Measurements from ENCODE around the gene CCM2. TPM values are rescaled to one million over a fixed set of nuclear protein-coding genes. Genes with fewer than 3 reads are reported as not detected.
A peak's percentile ranks its signal among the peaks of the same experiment; 100 is the strongest.

Gene CCM2
- 10 to 100 TPM; 41.1 to 46.3 (median 44.0) TPM for total RNA-seq

DNA sequence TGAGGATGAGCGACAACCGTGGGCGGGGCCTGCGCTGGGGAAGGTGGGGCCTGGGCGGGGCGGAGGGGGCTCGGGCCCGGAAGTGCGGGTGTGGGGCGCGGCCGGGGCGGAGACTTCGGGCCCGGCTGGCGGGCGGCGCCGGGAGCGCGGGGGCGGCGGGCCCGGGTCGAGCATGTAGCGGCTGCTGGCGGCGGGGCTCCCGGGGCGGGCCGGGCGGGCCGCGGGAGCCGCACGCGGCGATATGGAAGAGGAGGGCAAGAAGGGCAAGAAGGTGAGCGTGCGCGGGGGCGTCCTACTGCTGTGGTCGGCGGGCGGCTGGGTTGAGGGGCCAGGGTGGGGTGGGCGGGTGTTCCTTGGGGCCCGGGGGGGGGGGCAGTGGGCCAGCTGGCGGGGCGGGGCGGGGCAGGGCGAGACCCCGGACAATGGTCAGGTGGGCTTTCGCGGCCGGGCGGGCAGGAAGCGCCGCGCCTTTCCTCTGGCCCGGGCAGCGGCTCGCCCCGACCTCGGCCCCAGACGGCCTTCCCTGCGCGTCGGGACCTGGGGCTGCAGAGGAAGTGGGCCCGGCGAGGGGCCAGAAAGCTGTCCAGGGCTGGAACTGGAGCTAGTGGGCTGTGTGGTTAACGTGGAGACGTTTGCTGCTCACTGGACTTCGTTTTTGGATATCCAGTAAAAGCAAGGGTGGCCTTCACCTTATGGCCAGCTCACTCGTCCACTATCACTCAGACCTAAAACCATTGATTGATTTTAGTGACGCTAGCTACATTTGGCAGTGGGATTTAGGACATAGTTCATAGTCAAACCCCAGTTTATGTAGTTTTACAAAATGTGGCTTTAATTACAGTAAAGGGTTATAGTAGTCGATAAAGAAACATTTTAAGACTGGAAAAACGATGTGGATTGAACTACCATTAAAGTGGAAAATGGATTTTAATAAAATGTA, at the start of gene CCM2:
Gene CCM2 (plus strand): TSS at position 109 of the 940 bp plus-strand sequence. CDS start 133 bp downstream, at position 242.
- Histone ChIP-seq H3K4me1 (peaks cover 0 to 33% (median 15%) of the 10 kb centered on the region in 4 donors), H3K4me3 (peak within 1 kb of the TSS; percentile 66 to 91 (median 80)), H3K27ac (peak within 1 kb of the TSS; percentile 88 to 94 (median 93)), H3K9me3 (no peaks in the 10 kb centered on the region), H3K27me3 (no peaks in the 10 kb centered on the region), H3K36me3 (no peaks in the 10 kb centered on the region)
- peak in 1 of 2 donors; percentile 43 for TF ChIP-seq POLR2A (IDR thresholded peaks at IDR 0.05)
- TF ChIP-seq, protein P1, sequence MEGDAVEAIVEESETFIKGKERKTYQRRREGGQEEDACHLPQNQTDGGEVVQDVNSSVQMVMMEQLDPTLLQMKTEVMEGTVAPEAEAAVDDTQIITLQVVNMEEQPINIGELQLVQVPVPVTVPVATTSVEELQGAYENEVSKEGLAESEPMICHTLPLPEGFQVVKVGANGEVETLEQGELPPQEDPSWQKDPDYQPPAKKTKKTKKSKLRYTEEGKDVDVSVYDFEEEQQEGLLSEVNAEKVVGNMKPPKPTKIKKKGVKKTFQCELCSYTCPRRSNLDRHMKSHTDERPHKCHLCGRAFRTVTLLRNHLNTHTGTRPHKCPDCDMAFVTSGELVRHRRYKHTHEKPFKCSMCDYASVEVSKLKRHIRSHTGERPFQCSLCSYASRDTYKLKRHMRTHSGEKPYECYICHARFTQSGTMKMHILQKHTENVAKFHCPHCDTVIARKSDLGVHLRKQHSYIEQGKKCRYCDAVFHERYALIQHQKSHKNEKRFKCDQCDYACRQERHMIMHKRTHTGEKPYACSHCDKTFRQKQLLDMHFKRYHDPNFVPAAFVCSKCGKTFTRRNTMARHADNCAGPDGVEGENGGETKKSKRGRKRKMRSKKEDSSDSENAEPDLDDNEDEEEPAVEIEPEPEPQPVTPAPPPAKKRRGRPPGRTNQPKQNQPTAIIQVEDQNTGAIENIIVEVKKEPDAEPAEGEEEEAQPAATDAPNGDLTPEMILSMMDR (IDR thresholded peaks at IDR 0.05) = no peak
- WGBS, 2 donors = 1% methylated on average over 7 to 28 of the region's 77 CpGs
- DNase-seq (ENCODE audit: low spot score in 2 of 2) = no peak

DNA sequence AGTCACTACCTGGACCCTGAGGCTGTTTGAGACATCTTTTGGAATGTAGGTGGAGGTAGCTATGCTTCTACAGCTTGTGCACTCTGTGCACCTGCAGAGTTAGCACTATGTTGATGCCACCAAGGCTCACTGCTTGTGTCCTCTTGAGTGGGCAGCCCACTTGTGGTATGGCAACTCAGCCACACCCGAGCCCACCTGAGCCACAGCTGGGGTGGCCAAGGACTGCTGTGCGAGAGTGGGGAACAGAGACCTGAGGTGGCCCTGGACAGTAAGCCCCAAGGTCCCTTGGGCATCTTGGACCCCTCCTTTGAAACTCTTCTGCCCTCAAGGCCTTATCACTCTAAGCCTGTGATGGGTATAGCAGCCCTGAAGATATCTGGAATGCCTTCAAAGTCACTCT, 46.8 kb upstream of the CCM2 start:
- no peaks in the 10 kb centered on the region for H3K27me3 ChIP-seq
- H3K36me3 ChIP-seq = no peaks in the 10 kb centered on the region
- DNase-seq (ENCODE audit: low spot score in 2 of 2) = no peak
- H3K4me1 ChIP-seq = no peaks in the 10 kb centered on the region
- no peaks in the 10 kb centered on the region for H3K9me3 ChIP-seq
- no peak overlapping the region for H3K27ac ChIP-seq
- WGBS, 2 donors = 96 to 100% methylated on average over 2 of the region's 2 CpGs
- no peak overlapping the region for H3K4me3 ChIP-seq
- TF ChIP-seq EP300 (IDR thresholded peaks at IDR 0.05) (no peak), POLR2A (IDR thresholded peaks at IDR 0.05) (no peak)
- TF ChIP-seq, protein P1 (IDR thresholded peaks at IDR 0.05) = no peak

DNA sequence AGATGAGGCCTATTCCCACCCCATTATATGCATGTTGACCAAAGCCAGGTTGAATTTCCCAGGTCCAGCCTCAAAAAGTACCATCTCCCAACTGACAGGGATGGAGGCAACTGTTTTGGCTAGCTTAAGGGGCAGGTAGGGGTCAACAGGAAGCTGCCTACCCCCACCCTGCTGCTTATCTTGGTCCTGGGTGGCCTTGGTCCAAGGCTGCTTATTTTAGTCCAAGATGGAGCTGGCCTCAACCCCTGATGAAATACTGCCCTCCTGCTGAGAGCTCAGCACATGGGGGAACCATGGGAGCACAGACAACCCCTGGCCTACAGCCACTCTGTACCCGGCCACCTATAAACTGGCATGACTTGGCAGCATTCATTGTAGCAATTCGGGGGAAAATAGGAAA, 44.3 kb upstream of the CCM2 start:
- Histone ChIP-seq H3K36me3 (no peaks in the 10 kb centered on the region), H3K27me3 (no peaks in the 10 kb centered on the region), H3K9me3 (no peaks in the 10 kb centered on the region), H3K4me1 (no peaks in the 10 kb centered on the region), H3K27ac (no peak overlapping the region), H3K4me3 (no peak overlapping the region)
- no peak for TF ChIP-seq EP300 (IDR thresholded peaks at IDR 0.05)
- TF ChIP-seq, protein P1 (IDR thresholded peaks at IDR 0.05) = no peak
- TF ChIP-seq POLR2A (IDR thresholded peaks at IDR 0.05) = no peak
- WGBS, 2 donors = 69 to 73% methylated on average over 2 of the region's 2 CpGs
- DNase-seq (ENCODE audit: low spot score in 2 of 2) = no peak

DNA sequence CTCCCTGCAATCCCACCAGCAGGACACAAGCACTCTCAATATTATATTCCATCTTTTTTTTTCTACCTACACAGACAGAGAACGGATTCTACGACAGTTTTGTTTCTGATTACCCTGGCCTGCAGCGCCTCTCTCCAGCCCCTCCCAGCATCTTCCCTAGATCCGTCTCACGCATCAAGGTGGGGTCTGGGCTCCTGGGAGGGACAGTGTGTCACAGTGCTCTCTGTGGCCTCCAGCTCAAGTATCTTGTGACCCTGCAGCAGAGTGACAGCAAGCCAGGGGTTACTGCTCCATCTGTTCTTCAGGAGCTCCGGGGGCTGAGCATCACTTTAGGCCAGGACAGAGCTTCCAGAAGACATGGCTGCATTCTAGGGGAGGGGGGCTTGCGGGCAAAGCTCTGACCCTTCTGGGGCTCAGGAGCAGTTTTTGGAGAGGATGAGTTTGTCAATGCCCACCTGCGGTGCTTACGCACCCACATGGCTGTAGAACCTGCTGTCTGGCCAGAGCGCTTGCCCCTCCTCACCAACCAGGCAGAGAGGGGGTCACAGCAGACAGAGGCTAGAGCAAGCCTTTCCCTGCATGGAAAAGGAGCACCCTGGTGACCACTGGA, 43.7 kb upstream of the CCM2 start:
- H3K27me3 ChIP-seq = no peaks in the 10 kb centered on the region
- no peak overlapping the region for H3K4me3 ChIP-seq
- 85 to 89% methylated on average over 10 of the region's 10 CpGs for WGBS, 2 donors
- no peaks in the 10 kb centered on the region for H3K4me1 ChIP-seq
- no peaks in the 10 kb centered on the region for H3K9me3 ChIP-seq
- no peak for DNase-seq (ENCODE audit: low spot score in 2 of 2)
- no peaks in the 10 kb centered on the region for H3K36me3 ChIP-seq
- TF ChIP-seq EP300 (IDR thresholded peaks at IDR 0.05) (no peak), POLR2A (IDR thresholded peaks at IDR 0.05) (no peak)
- TF ChIP-seq, protein P1 (IDR thresholded peaks at IDR 0.05) = no peak
- no peak overlapping the region for H3K27ac ChIP-seq

Data from tibial nerve (tissue), 4 donors.